Neural cell (in vitro differentiated cells): ENCODE data around the gene MSI2. TPM values are rescaled to one million over a fixed set of nuclear protein-coding genes. Genes with fewer than 3 reads are reported as not detected.

ENCODE experiments used
- H2AFZ ChIP-seq: fragments of 200-600, 300-800 bp; sonication (generic), shearing (Covaris generic); 2 replicates; pipeline ENCODE4 v1.6.0; 2014; ENCODE audit warnings: low read depth, mild to moderate bottlenecking, antibody characterized with exemption, low read length, moderate library complexity
- H3F3A ChIP-seq: fragments of 200-600 bp; shearing (Covaris generic); 2 replicates; pipeline ENCODE4 v1.6.1; 2016; ENCODE audit warnings: mild to moderate bottlenecking, moderate library complexity, mixed read lengths, antibody characterized with exemption, low read length; ENCODE audit not compliant: insufficient read depth, poor library complexity, severe bottlenecking
- H3K27ac ChIP-seq: fragments of 200-600, 300-800 bp; sonication (generic), shearing (Covaris generic); 2 replicates; pipeline ENCODE4 v1.5.1; 2014; ENCODE audit warnings: mild to moderate bottlenecking, low read length, moderate library complexity
- H3K27me3 ChIP-seq: fragments of 300-800, 200-600 bp; sonication (generic), shearing (Covaris generic); 2 replicates; pipeline ENCODE4 v1.6.0; 2014; ENCODE audit warnings: mild to moderate bottlenecking, low read depth, low read length, moderate library complexity; ENCODE audit not compliant: insufficient read depth
- H3K36me3 ChIP-seq: fragments of 300-800, 200-600 bp; sonication (generic), shearing (Covaris generic); 2 replicates; pipeline ENCODE4 v1.5.1; 2014; ENCODE audit warnings: mild to moderate bottlenecking, antibody characterized with exemption, low read length, moderate library complexity; ENCODE audit not compliant: insufficient read depth
- H3K4me2 ChIP-seq: fragments of 300-800, 200-600 bp; sonication (generic), shearing (Covaris generic); 2 replicates; pipeline ENCODE4 v1.6.0; 2014; ENCODE audit warnings: mild to moderate bottlenecking, low read length
- H3K4me3 ChIP-seq: fragments of 300-800, 200-600 bp; sonication (generic), shearing (Covaris generic); 2 replicates; pipeline ENCODE4 v1.5.1; 2014; ENCODE audit warnings: mild to moderate bottlenecking, low read length, moderate library complexity
- H3K79me2 ChIP-seq: fragments of 200-600 bp; shearing (Covaris generic); replicated peaks from 2 replicates; pipeline ENCODE4 v1.6.0; 2014; ENCODE audit warnings: mild to moderate bottlenecking, low read length, moderate library complexity; ENCODE audit not compliant: insufficient read depth
- H3K9ac ChIP-seq: fragments of 300-800, 200-600 bp; sonication (generic), shearing (Covaris generic); 2 replicates; pipeline ENCODE4 v1.6.1; 2016; ENCODE audit warnings: mild to moderate bottlenecking, low read length, mixed read lengths
- H3K9me2 ChIP-seq: fragments of 200-600 bp; shearing (Covaris generic); 2 replicates; pipeline ENCODE4 v1.6.1; 2016; ENCODE audit warnings: mild to moderate bottlenecking, low read length, mixed read lengths; ENCODE audit not compliant: insufficient read depth
- H3K9me3 ChIP-seq: fragments of 200-600, 300-800 bp; sonication (generic), shearing (Covaris generic); 2 replicates; pipeline ENCODE4 v1.6.1; 2016; ENCODE audit warnings: mild to moderate bottlenecking, mixed run types, low read length, moderate library complexity, mixed read lengths
- H4K20me1 ChIP-seq: fragments of 200-600 bp; shearing (Covaris generic); 2 replicates; pipeline ENCODE4 v1.6.1; 2016; ENCODE audit warnings: mild to moderate bottlenecking, mixed run types; ENCODE audit not compliant: insufficient read depth
- CTCF ChIP-seq: fragments of 450-650 bp; IDR thresholded peaks from 2 replicates; pipeline ENCODE4 v1.5.1; 2014; ENCODE audit warnings: antibody characterized with exemption, mild to moderate bottlenecking, moderate library complexity; ENCODE audit not compliant: poor library complexity, severe bottlenecking
- EP300 ChIP-seq: fragments of 450-650 bp; conservative IDR thresholded peaks from 2 replicates; pipeline ENCODE4 v1.6.1; 2014; ENCODE audit warnings: antibody characterized with exemption, mild to moderate bottlenecking, moderate library complexity; ENCODE audit not compliant: poor library complexity, severe bottlenecking
- EZH2 ChIP-seq: fragments of 200-600, 300-800 bp; shearing (Covaris generic), sonication (generic); IDR thresholded peaks from 2 replicates; pipeline ENCODE4 v1.6.1; 2014; ENCODE audit warnings: antibody characterized with exemption, low read length, borderline replicate concordance, mild to moderate bottlenecking; ENCODE audit not compliant: insufficient read depth, poor library complexity, severe bottlenecking
- MXI1 ChIP-seq: fragments of 450-650 bp; conservative IDR thresholded peaks from 2 replicates; pipeline ENCODE4 v1.6.1; 2014; ENCODE audit warnings: antibody characterized with exemption, mild to moderate bottlenecking; ENCODE audit not compliant: poor library complexity, severe bottlenecking
- POLR2AphosphoS5 ChIP-seq: IDR thresholded peaks from 2 replicates; pipeline ENCODE4 v1.6.1; 2012
- RAD21 ChIP-seq: fragments of 450-650 bp; conservative IDR thresholded peaks from 2 replicates; pipeline ENCODE4 v1.6.1; 2014; ENCODE audit warnings: antibody characterized with exemption, mild to moderate bottlenecking, moderate library complexity
- REST ChIP-seq: IDR thresholded peaks from 2 replicates; pipeline ENCODE4 v1.6.1; 2012; ENCODE audit warnings: borderline replicate concordance
- SMC3 ChIP-seq: fragments of 450-650 bp; conservative IDR thresholded peaks from 2 replicates; pipeline ENCODE4 v1.6.1; 2014; ENCODE audit warnings: antibody characterized with exemption, mild to moderate bottlenecking, moderate library complexity; ENCODE audit not compliant: poor library complexity
- TAF1 ChIP-seq: IDR thresholded peaks from 2 replicates; pipeline ENCODE4 v1.6.1; 2012; ENCODE audit warnings: low read depth
- polyA plus RNA-seq: library from polyadenylated mRNA; depleted of rRNA; stranded (reverse); fragments of >200 nt; gene quantifications from 2 replicates; pipeline ENCODE4 v1.2.3, GENCODE V29; 2014

Gene MSI2
- polyA plus RNA-seq, 1 donor from 2014 or later, result 61.4 TPM

- Histone ChIP-seq H3K79me2 (peaks cover 45% of the 10 kb centered on the region), H2AFZ (no peak overlapping the region), H3K27me3 (no peaks in the 10 kb centered on the region), H3K27ac (no peak overlapping the region), H3K36me3 (no peaks in the 10 kb centered on the region), H4K20me1 (no peaks in the 10 kb centered on the region), H3K9me2 (no peaks in the 10 kb centered on the region), H3K9me3 (no peaks in the 10 kb centered on the region), H3K9ac (no peak overlapping the region), H3K4me2 (no peak overlapping the region), H3F3A (no peaks in the 10 kb centered on the region), H3K4me3 (no peak overlapping the region)
- no peak for TF ChIP-seq TAF1
- no peak for TF ChIP-seq RAD21
- TF ChIP-seq CTCF, result no peak
- TF ChIP-seq REST, result no peak
- no peak for TF ChIP-seq MXI1
- no peak for TF ChIP-seq SMC3
- TF ChIP-seq POLR2AphosphoS5, result no peak
- no peak for TF ChIP-seq EZH2
- no peak for TF ChIP-seq EP300
Observed at GRCh38 chr17:57502811-57503241, 246.5 kb downstream of the MSI2 start.

GRCh38 chr17:57504208-57504607 is 247.9 kb downstream of the MSI2 start:
- Histone ChIP-seq H3K79me2 (peaks cover 48% of the 10 kb centered on the region), H3K4me3 (no peak overlapping the region), H3F3A (no peaks in the 10 kb centered on the region), H4K20me1 (no peaks in the 10 kb centered on the region), H3K9me2 (no peaks in the 10 kb centered on the region), H3K27ac (no peak overlapping the region), H2AFZ (no peak overlapping the region), H3K27me3 (no peaks in the 10 kb centered on the region), H3K9me3 (no peaks in the 10 kb centered on the region), H3K9ac (no peak overlapping the region), H3K4me2 (no peak overlapping the region), H3K36me3 (no peaks in the 10 kb centered on the region)
- TF ChIP-seq SMC3, result no peak
- no peak for TF ChIP-seq REST
- no peak for TF ChIP-seq EZH2
- no peak for TF ChIP-seq POLR2AphosphoS5
- TF ChIP-seq RAD21, result no peak
- no peak for TF ChIP-seq MXI1
- TF ChIP-seq TAF1, result no peak
- no peak for TF ChIP-seq EP300
- TF ChIP-seq CTCF, result no peak
